Smooth muscle cell of the coronary artery (primary cell): Measurements from ENCODE around the gene PPIE. TPM values are rescaled to one million over a fixed set of nuclear protein-coding genes. Genes with fewer than 3 reads are reported as not detected.

ENCODE experiments used
- total RNA-seq: library from RNA; depleted of rRNA; stranded (reverse); fragments of >200 nt; gene quantifications from 2 replicates; pipeline ENCODE4 v1.2.3, GENCODE V29; 2014; ENCODE audit warnings: low replicate concordance

The PPIE gene
- total RNA-seq: 37.8 and 41.7 TPM in 2 replicates

DNA sequence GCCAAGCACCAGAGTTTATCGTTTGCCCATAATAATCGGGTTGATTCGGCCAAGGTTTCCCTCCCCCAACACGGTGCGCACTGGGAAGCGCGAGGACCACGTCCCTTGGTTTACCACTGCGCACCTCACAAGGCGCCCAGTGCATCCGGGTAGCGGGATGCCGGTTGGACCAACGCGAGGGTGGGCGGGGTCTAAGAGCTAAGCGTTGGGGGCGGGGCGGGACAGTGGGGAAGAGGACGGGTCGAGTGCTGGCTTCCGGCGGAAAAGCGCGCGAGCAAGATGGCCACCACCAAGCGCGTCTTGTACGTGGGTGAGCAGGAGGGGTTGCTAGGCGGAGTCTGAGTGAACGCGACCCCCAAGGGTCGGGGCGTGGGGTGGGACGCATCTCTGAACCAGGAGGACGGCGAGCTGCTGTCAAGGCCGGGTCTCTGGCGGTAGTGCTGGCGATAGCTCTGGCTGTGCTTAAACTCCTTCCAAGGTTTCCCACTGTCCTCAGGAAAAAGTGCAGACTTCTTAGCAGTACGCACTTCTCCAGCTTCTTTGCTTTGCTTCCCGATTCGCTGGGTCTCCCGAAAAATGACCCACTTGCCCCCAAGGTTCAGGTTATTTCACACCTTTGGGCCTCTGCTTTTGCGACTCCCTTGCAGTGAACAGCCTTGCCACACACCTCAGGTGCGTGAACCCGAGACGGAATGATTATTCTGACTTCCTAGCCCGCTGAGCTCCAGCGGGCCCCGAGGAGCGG is at the start of gene PPIE:
PPIE (plus strand) TSS at position 261 of the 745 bp plus-strand sequence; CDS start at position 280, 19 bp downstream.

DNA sequence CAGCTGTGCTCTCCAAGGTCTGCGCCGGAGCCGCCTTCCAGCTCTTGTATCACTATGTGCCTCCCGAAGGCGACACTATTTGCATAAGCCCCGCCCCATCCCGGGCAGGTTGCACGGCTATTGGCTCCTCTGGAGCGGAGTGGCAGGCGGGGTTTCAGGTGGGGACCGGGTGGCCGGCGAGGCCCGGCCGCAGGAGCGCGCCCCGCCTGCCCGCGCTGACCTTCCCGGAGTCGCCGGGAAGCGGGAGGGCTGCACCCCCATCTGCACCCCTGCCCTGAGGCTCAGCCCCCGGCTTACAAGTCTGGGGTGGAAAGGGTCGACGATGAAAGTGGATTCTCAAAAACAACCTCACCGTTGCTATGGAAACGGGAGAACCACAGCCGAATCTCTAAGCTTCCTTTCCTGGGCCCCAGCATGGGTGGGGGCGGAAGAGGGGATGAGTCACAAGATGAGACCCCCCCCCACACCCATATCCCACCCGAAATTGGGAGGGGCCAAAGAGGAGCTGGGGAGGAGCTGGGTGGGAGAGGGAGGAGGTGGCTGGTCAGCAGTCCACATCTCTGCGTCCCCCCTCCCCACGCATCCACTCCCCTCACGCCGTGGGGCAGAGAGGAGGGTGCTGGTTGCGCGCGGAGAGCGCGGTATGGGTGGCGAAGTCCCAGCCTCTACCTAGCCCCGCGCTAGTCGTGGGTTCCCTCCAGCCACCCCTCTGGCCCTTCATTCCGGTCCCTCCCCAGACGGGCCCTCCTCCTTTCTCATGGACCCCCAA is 47.1 kb upstream of the PPIE start, which contains the start of gene HPCAL4:
HPCAL4 (minus strand) TSS at position 51 of the 769 bp plus-strand sequence. CDS start 6,830 bp downstream, outside the sequence.

DNA sequence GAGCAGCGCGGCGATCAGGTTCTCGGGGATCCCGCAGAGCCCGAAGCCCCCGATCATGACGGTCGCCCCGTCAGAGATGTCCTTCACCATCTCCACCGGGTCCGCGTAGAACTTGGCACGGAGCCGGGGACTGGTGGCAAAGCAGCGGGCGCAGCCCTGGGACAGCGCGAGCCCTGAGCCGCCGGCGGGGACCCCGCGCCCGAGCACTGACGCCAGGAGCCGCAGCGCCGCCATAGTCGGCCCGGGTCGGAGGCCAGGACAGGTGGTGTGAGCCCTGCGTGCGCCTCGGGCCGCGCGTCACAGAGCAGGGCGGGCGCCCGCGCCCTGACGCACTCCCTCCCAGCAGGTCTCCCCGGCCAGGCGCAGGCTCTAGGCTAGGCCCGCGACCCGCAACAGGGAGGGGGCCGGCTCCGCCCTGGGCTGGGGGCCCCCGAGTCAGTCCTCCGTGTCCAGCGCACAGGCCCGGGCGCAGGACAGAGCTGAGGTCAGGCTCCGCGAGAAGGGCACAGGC is 32.4 kb downstream of the PPIE start, which contains the start of gene OXCT2:
OXCT2 (minus strand) TSS at position 327 of the 511 bp plus-strand sequence; CDS start at position 234, 93 bp downstream.

DNA sequence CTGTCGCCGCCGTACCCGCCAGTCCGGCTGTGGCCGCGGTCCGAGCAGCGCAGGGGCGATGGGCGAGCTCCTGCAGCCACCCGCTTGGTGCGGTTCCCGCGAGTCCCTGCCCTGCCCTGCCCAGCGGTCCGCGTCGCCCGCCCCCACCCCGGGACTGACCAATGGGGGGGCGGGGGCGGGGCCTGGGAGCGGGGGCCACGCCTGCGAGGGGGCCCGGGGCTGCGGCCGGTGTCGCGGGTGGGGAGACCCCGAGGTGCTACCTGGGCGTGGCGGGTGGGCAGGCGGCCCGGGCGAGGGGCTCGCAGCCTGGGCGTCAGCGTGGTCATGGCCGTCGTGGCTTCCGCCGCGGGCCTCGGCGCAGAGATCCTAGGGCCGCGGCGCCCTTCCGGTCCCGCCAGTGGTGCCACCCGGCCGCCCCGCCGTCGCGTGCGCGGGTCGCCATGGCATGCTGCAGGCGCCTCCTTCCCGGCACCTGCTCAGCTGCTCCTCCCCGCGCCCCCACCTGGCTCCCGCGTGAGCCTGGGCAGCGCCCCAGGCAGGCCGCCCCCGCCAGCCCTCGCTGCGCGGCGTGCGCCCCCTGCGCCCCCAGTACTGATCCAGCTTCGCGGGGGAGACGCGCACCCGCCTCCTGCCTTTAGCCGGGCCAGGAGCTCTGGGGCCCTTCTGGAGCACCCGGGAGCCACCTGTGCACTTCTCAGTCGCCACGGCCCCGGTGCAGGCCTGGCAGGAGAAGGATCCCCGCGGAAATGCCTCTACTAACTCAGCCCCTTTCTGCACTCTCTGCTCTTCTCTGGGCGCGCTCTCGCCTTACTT is 50.3 kb downstream of the PPIE start, which contains the start of gene BMP8B:
BMP8B (minus strand) TSS at position 108 of the 813 bp plus-strand sequence. CDS start 380 bp downstream, outside the sequence.

Other genes with a start within 250 kb of the PPIE start
- gene BMP8A, start 247.2 kb upstream of the PPIE start, total RNA-seq: 0.08 and 0.47 TPM in 2 replicates
- gene PABPC4, start 162.1 kb upstream of the PPIE start, total RNA-seq: 199 and 204 TPM in 2 replicates
- gene HEYL, start 99.2 kb upstream of the PPIE start, total RNA-seq: 0.23 TPM in 2 replicates
- gene NT5C1A, start 66.8 kb upstream of the PPIE start, total RNA-seq: not detected in 2 replicates
- gene HPCAL4, start 47.4 kb upstream of the PPIE start, total RNA-seq: not detected in 2 replicates
- 0.45 and 1.8 TPM in 2 replicates for gene OXCT2, start 32.5 kb downstream of the PPIE start, total RNA-seq
- under 0.01 TPM in 1 of 2 replicates, not detected in the other for gene BMP8B, start 50.0 kb downstream of the PPIE start, total RNA-seq
- 19.1 and 20.7 TPM in 2 replicates for gene TRIT1, start 144.6 kb downstream of the PPIE start, total RNA-seq
- gene MYCL, start 163.0 kb downstream of the PPIE start, total RNA-seq: 0.12 and 3.8 TPM in 2 replicates
- 1.9 and 2.1 TPM in 2 replicates for gene MFSD2A, start 216.3 kb downstream of the PPIE start, total RNA-seq